A549 (cell line): ENCODE measurements around the gene CCDC87. TPM values are rescaled to one million over a fixed set of nuclear protein-coding genes. Genes with fewer than 3 reads are reported as not detected.

ENCODE experiments used
- ATAC-seq, 2 experiments: fragments of 200-7000 bp in 1 of 2; fragments of >200 bp in 1 of 2; cut with Nextera tagmentation in 1 of 2; cut with Tn5 transposase in 1 of 2; 3 replicates each; pipeline versions ENCODE4 v1.8.0 to v1.9.1; 2018 to 2020; ENCODE audit warnings: mild to moderate bottlenecking in 1 of 2, moderate library complexity in 1 of 2
- CTCF ChIA-PET: fragments of 300-600 bp; sonication (Branson Sonifier 250); formaldehyde crosslinking; extraction: SDS; loops from one replicate; lab custom pipeline; 2021; ENCODE audit warnings: antibody characterized with exemption, inconsistent platforms; lab: Yijun Ruan, JAX
- POLR2A ChIA-PET: fragments of 350-600 bp; formaldehyde crosslinking; extraction: SDS; loops from one replicate; lab custom pipeline; 2021; ENCODE audit warnings: antibody characterized with exemption, inconsistent platforms; lab: Yijun Ruan, JAX
- DNase-seq, 2 experiments: peaks; one replicate each; pipeline versions ENCODE4 v3.0.0 to v3.0.0-alpha.2; 2011 to 2016; ENCODE audit warnings: low read depth in 1 of 2, low spot score in 1 of 2
- FAIRE-seq: peaks from 2 replicates; lab custom pipeline; 2011; peaks lifted over from hg19 to GRCh38; lab: Jason Lieb, UNC
- H3K27ac ChIP-seq, 2 experiments: fragments of >200 bp; sonication (Bioruptor Twin); formaldehyde crosslinking; 3 replicates each; pipeline ENCODE4 v1.5.1; 2016 to 2017
- H3K4me1 ChIP-seq: fragments of >200 bp; sonication (Bioruptor Twin); formaldehyde crosslinking; 3 replicates; pipeline ENCODE4 v1.6.1; 2016
- H3K4me2 ChIP-seq: fragments of >200 bp; sonication (Bioruptor Twin); formaldehyde crosslinking; 3 replicates; pipeline ENCODE4 v1.6.1; 2016
- H3K4me3 ChIP-seq: fragments of >200 bp; sonication (Bioruptor Twin); formaldehyde crosslinking; 3 replicates; pipeline ENCODE4 v1.5.1; 2016
- H3K9me3 ChIP-seq: fragments of >200 bp; sonication (Bioruptor Twin); formaldehyde crosslinking; 3 replicates; pipeline ENCODE4 v1.6.1; 2016
- CHD2 ChIP-seq: fragments of 150-350 bp; IDR thresholded peaks from 2 replicates; pipeline ENCODE4 v1.6.1; 2014; ENCODE audit warnings: low read length; ENCODE audit not compliant: partially characterized antibody
- CHD4 ChIP-seq: fragments of 200-600 bp; sonication (generic); IDR thresholded peaks from 2 replicates; pipeline ENCODE4 v1.6.1; 2016; ENCODE audit warnings: antibody characterized with exemption, mild to moderate bottlenecking, borderline replicate concordance
- EHF ChIP-seq: fragments of 250-450 bp; sonication (Bioruptor Pico); IDR thresholded peaks from 2 replicates; pipeline ENCODE4 v1.5.0; 2020; ENCODE audit warnings: mild to moderate bottlenecking
- HOXA7 ChIP-seq: fragments of 250-450 bp; sonication (Bioruptor Pico); IDR thresholded peaks from 2 replicates; pipeline ENCODE4 v1.5.0; 2020; ENCODE audit warnings: mild to moderate bottlenecking, moderate library complexity
- HOXB13 ChIP-seq: fragments of 250-450 bp; sonication (Bioruptor Pico); IDR thresholded peaks from 2 replicates; pipeline ENCODE4 v1.5.0; 2020; ENCODE audit warnings: low read depth, mild to moderate bottlenecking, moderate library complexity
- HOXB5 ChIP-seq: fragments of 250-450 bp; sonication (Bioruptor Pico); IDR thresholded peaks from 2 replicates; pipeline ENCODE4 v1.5.0; 2020; ENCODE audit warnings: mild to moderate bottlenecking, moderate library complexity
- JUN ChIP-seq, 2 experiments: fragments of >200 bp; sonication (Bioruptor Twin); formaldehyde crosslinking; IDR thresholded peaks; 2 replicates in 1 of 2; 3 replicates in 1 of 2; pipeline ENCODE4 v1.6.1; 2016 to 2017
- JUNB ChIP-seq: fragments of >200 bp; sonication (Bioruptor Twin); formaldehyde crosslinking; IDR thresholded peaks from 2 replicates; pipeline ENCODE4 v1.6.1; 2016
- KDM5A ChIP-seq: fragments of 200-600 bp; sonication (generic); IDR thresholded peaks from 2 replicates; pipeline ENCODE4 v1.6.1; 2016; ENCODE audit warnings: antibody characterized with exemption, mild to moderate bottlenecking
- MAZ ChIP-seq: fragments of 150-350 bp; IDR thresholded peaks from 2 replicates; pipeline ENCODE4 v1.6.1; 2014; ENCODE audit warnings: antibody characterized with exemption, low read depth, low read length, borderline replicate concordance
- NFE2L2 ChIP-seq: fragments of 150-350 bp; conservative IDR thresholded peaks from 2 replicates; pipeline ENCODE4 v1.6.1; 2014; ENCODE audit warnings: low read length
- NPAS2 ChIP-seq: fragments of 250-450 bp; sonication (Bioruptor Pico); IDR thresholded peaks from 2 replicates; pipeline ENCODE4 v1.8.0; 2022; ENCODE audit warnings: mild to moderate bottlenecking, moderate library complexity, borderline replicate concordance
- RCOR1 ChIP-seq: fragments of 150-350 bp; IDR thresholded peaks from 2 replicates; pipeline ENCODE4 v1.6.1; 2014; ENCODE audit warnings: antibody characterized with exemption, low read length, low read depth
- RFX5 ChIP-seq: fragments of 450-650 bp; IDR thresholded peaks from 2 replicates; pipeline ENCODE4 v1.7.1; 2014; ENCODE audit warnings: antibody characterized with exemption, mild to moderate bottlenecking, moderate library complexity
- SREBF2 ChIP-seq: fragments of 450-650 bp; IDR thresholded peaks from 2 replicates; pipeline ENCODE4 v1.6.1; 2014; ENCODE audit warnings: mild to moderate bottlenecking, moderate library complexity
- ZC3H11A ChIP-seq: fragments of 450-650 bp; IDR thresholded peaks from 2 replicates; pipeline ENCODE4 v1.6.1; 2014; ENCODE audit warnings: antibody characterized with exemption, mild to moderate bottlenecking
- ZFP36 ChIP-seq: fragments of 450-650 bp; IDR thresholded peaks from 2 replicates; pipeline ENCODE4 v1.6.1; 2014; ENCODE audit warnings: borderline replicate concordance; ENCODE audit not compliant: partially characterized antibody
- WGBS: methylation state at CpG from one replicate; pipeline ENCODE4 v1.1.6; 2017; ENCODE audit errors: missing lambda C conversion rate; 5-methylcytosine and 5-hydroxymethylcytosine counted together
- polyA plus RNA-seq, 4 experiments: library from polyadenylated mRNA; depleted of rRNA in 3 of 4; stranded (reverse); fragments of >200 nt; fragmentation: RNase III in 1 of 4; extraction: RNeasy Plus Mini Kit Qiagen cat#74134 plus additional on column Dnase treatment in 1 of 4; gene quantifications; 2 replicates in 3 of 4; 3 replicates in 1 of 4; pipeline ENCODE4 v1.2.3, GENCODE V29; 2011 to 2017
- TF ChIP-seq, protein P1 (sequence below): IDR thresholded peaks from 2 replicates; pipeline ENCODE4 v1.6.1; 2012
- TF ChIP-seq, protein P2 (sequence below): fragments of 250-450 bp; sonication (Bioruptor Pico); IDR thresholded peaks from 2 replicates; pipeline ENCODE4 v1.5.0; 2020; ENCODE audit warnings: low read depth, mild to moderate bottlenecking, moderate library complexity
- TF ChIP-seq, protein P3 (sequence below): fragments of >200 bp; sonication (Bioruptor Twin); formaldehyde crosslinking; IDR thresholded peaks from 3 replicates; pipeline ENCODE4 v1.6.1; 2016
- TF ChIP-seq, protein P4 (sequence below): fragments of 200-600 bp; sonication (generic); IDR thresholded peaks from 2 replicates; pipeline ENCODE4 v1.6.1; 2016; ENCODE audit warnings: antibody characterized with exemption, mild to moderate bottlenecking, moderate library complexity
- TF ChIP-seq, protein P5 (sequence below): fragments of 150-350 bp; IDR thresholded peaks from 2 replicates; pipeline ENCODE4 v1.6.1; 2014; ENCODE audit warnings: low read depth, mild to moderate bottlenecking, low read length
- TF ChIP-seq, protein P6 (sequence below): fragments of 450-650 bp; IDR thresholded peaks from 2 replicates; pipeline ENCODE4 v1.6.1; 2014; ENCODE audit warnings: antibody characterized with exemption
- TF ChIP-seq, protein P7 (sequence below): fragments of >200 bp; sonication (Bioruptor Twin); formaldehyde crosslinking; IDR thresholded peaks from 2 replicates; pipeline ENCODE4 v1.6.1; 2016
- TF ChIP-seq, protein P8 (sequence below): IDR thresholded peaks from 2 replicates; pipeline ENCODE4 v1.6.1; 2012

Gene CCDC87
- polyA plus RNA-seq, 2 of the 4 experiments (the other 2 are of a cell fraction) = 0.47 to 0.68 TPM

DNA sequence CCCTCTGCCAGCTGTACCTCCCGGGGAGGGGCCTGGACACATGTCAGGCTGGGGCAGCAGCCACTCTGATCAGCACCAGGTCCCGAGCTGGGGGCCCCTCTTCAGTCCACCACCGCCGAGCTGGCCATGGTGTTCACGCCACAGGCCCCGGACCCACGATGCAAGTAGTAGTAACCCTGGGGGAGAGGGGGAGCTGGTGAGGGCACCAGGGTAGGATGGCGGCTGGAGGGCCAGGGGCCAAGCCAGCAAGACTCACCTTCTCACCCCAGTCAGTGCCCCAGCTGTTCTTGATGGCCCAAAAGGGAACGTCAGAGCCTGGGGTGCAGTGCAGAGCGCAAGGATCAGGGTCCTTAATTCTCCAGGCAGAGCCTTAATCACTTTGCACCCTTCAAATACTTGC is 29.0 kb downstream of the CCDC87 start:
- peaks cover 5% of the 10 kb centered on the region; the same call in 1 of the 3 replicates for H3K4me1 ChIP-seq
- ATAC-seq = no peak
- no peak for TF ChIP-seq SREBF2
- TF ChIP-seq MAZ = no peak
- TF ChIP-seq RCOR1 = no peak
- TF ChIP-seq, protein P1, sequence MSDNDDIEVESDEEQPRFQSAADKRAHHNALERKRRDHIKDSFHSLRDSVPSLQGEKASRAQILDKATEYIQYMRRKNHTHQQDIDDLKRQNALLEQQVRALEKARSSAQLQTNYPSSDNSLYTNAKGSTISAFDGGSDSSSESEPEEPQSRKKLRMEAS = no peak
- TF ChIP-seq, protein P2, sequence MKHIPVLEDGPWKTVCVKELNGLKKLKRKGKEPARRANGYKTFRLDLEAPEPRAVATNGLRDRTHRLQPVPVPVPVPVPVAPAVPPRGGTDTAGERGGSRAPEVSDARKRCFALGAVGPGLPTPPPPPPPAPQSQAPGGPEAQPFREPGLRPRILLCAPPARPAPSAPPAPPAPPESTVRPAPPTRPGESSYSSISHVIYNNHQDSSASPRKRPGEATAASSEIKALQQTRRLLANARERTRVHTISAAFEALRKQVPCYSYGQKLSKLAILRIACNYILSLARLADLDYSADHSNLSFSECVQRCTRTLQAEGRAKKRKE (CRISPR knock-in tag) = no peak
- TF ChIP-seq JUN (IDR thresholded peaks at IDR 0.05) = no peak
- TF ChIP-seq, protein P3, sequence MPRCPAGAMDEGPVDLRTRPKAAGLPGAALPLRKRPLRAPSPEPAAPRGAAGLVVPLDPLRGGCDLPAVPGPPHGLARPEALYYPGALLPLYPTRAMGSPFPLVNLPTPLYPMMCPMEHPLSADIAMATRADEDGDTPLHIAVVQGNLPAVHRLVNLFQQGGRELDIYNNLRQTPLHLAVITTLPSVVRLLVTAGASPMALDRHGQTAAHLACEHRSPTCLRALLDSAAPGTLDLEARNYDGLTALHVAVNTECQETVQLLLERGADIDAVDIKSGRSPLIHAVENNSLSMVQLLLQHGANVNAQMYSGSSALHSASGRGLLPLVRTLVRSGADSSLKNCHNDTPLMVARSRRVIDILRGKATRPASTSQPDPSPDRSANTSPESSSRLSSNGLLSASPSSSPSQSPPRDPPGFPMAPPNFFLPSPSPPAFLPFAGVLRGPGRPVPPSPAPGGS = no peak
- POLR2A ChIA-PET = interaction anchor here (1.2 kb wide), 1 partner anchor 84 kb away, joined by 4 read pairs; the partner anchor contains the start of gene DPP3
- H3K9me3 ChIP-seq = no peaks in the 10 kb centered on the region
- H3K27ac ChIP-seq = no peak overlapping the region
- WGBS = 89% methylated on average over 8 of the region's 10 CpGs
- no peak overlapping the region for H3K4me2 ChIP-seq
- CTCF ChIA-PET = interaction anchor here (1.1 to 1.5 kb wide), 4 partner anchors 14 to 155 kb away, joined by 3 to 6 read pairs (median 4); no protein-coding TSS in a partner anchor
- no peak for DNase-seq
- no peak for FAIRE-seq
- no peak overlapping the region for H3K4me3 ChIP-seq

DNA sequence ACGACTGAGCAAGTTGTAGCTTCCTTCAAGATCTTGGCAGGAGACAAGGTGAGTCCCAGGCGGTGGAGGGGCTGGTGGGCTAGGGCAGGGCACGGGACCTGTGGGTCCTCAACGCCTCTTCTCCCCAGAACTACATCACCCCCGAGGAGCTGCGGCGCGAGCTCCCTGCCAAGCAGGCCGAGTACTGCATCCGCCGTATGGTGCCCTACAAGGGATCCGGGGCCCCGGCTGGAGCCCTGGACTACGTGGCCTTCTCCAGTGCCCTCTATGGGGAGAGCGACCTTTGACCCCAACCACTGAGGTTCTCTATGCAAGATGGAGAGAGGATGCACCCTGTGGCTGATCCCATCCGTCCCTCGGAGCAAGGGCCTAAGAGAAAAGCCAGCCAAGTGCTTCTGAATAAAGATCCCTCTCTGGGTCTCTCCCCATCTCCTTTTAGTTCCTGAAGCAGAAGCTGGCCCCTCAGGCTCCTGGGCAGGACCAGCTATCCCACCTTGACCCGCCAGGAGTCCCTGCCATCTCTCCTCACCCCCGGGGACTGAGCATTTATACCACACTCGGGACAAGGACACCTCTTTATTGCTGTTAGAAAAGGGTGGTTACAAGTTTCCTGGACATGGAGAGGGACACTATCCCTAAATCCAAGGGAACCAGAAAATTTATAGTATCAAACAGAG is 29.8 kb downstream of the CCDC87 start:
- WGBS = 81% methylated on average over 20 of the region's 20 CpGs
- FAIRE-seq (no peak), DNase-seq (no peak), ATAC-seq (no peak)
- Histone ChIP-seq H3K4me3 (no peak overlapping the region), H3K4me1 (peaks cover 5% of the 10 kb centered on the region; the same call in 1 of the 3 replicates), H3K27ac (no peak overlapping the region), H3K4me2 (no peak overlapping the region), H3K9me3 (no peaks in the 10 kb centered on the region)
- TF ChIP-seq, protein P4, sequence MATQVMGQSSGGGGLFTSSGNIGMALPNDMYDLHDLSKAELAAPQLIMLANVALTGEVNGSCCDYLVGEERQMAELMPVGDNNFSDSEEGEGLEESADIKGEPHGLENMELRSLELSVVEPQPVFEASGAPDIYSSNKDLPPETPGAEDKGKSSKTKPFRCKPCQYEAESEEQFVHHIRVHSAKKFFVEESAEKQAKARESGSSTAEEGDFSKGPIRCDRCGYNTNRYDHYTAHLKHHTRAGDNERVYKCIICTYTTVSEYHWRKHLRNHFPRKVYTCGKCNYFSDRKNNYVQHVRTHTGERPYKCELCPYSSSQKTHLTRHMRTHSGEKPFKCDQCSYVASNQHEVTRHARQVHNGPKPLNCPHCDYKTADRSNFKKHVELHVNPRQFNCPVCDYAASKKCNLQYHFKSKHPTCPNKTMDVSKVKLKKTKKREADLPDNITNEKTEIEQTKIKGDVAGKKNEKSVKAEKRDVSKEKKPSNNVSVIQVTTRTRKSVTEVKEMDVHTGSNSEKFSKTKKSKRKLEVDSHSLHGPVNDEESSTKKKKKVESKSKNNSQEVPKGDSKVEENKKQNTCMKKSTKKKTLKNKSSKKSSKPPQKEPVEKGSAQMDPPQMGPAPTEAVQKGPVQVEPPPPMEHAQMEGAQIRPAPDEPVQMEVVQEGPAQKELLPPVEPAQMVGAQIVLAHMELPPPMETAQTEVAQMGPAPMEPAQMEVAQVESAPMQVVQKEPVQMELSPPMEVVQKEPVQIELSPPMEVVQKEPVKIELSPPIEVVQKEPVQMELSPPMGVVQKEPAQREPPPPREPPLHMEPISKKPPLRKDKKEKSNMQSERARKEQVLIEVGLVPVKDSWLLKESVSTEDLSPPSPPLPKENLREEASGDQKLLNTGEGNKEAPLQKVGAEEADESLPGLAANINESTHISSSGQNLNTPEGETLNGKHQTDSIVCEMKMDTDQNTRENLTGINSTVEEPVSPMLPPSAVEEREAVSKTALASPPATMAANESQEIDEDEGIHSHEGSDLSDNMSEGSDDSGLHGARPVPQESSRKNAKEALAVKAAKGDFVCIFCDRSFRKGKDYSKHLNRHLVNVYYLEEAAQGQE = no peak
- TF ChIP-seq HOXA7 (CRISPR knock-in tag) (no peak), JUNB (no peak), HOXB13 (CRISPR knock-in tag) (no peak), EHF (CRISPR knock-in tag) (no peak), HOXB5 (CRISPR knock-in tag) (no peak), JUN (IDR thresholded peaks at IDR 0.05) (no peak), ZFP36 (no peak), NFE2L2 (no peak), ZC3H11A (no peak), CHD2 (no peak), RFX5 (no peak), CHD4 (no peak), NPAS2 (CRISPR knock-in tag) (no peak), KDM5A (no peak)
- TF ChIP-seq, protein P5, sequence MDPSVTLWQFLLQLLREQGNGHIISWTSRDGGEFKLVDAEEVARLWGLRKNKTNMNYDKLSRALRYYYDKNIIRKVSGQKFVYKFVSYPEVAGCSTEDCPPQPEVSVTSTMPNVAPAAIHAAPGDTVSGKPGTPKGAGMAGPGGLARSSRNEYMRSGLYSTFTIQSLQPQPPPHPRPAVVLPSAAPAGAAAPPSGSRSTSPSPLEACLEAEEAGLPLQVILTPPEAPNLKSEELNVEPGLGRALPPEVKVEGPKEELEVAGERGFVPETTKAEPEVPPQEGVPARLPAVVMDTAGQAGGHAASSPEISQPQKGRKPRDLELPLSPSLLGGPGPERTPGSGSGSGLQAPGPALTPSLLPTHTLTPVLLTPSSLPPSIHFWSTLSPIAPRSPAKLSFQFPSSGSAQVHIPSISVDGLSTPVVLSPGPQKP = no peak
- TF ChIP-seq, protein P6, sequence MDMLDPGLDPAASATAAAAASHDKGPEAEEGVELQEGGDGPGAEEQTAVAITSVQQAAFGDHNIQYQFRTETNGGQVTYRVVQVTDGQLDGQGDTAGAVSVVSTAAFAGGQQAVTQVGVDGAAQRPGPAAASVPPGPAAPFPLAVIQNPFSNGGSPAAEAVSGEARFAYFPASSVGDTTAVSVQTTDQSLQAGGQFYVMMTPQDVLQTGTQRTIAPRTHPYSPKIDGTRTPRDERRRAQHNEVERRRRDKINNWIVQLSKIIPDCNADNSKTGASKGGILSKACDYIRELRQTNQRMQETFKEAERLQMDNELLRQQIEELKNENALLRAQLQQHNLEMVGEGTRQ = no peak
- TF ChIP-seq, protein P7, sequence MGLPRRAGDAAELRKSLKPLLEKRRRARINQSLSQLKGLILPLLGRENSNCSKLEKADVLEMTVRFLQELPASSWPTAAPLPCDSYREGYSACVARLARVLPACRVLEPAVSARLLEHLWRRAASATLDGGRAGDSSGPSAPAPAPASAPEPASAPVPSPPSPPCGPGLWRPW = no peak
- TF ChIP-seq, protein P8, sequence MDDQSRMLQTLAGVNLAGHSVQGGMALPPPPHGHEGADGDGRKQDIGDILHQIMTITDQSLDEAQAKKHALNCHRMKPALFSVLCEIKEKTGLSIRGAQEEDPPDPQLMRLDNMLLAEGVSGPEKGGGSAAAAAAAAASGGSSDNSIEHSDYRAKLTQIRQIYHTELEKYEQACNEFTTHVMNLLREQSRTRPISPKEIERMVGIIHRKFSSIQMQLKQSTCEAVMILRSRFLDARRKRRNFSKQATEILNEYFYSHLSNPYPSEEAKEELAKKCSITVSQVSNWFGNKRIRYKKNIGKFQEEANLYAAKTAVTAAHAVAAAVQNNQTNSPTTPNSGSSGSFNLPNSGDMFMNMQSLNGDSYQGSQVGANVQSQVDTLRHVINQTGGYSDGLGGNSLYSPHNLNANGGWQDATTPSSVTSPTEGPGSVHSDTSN = no peak
- ChIA-PET CTCF (interaction anchor here (1.0 to 2.0 kb wide), 7 partner anchors 13 to 132 kb away, joined by 3 to 6 read pairs (median 5); partner anchors contain the start of genes ACTN3 and ZDHHC24), POLR2A (interaction anchor here (1.2 kb wide), 1 partner anchor 83 kb away, joined by 4 read pairs; the partner anchor contains the start of gene DPP3)
